GM18526 (cell line): ENCODE results near the gene OLFML1.

Experiments
- POLR2A ChIP-seq: IDR thresholded peaks from 3 replicates; pipeline ENCODE4 v1.6.1; 2011; ENCODE audit not compliant: insufficient read length; ENCODE audit errors: extremely low read depth

The OLFML1 gene

GRCh38 chr11:7492253-7492652, 6.9 kb downstream of the OLFML1 start:
- no peak for TF ChIP-seq POLR2A

GRCh38 chr11:7493670-7494069, 8.4 kb downstream of the OLFML1 start:
- TF ChIP-seq POLR2A, result no peak

GRCh38 chr11:7494086-7494745, 8.9 kb downstream of the OLFML1 start:
- no peak for TF ChIP-seq POLR2A

- TF ChIP-seq POLR2A, result no peak
These were observed 10.7 kb downstream of the OLFML1 start for GRCh38 chr11:7495882-7496551.

- TF ChIP-seq POLR2A, result no peak
These were observed 12.9 kb downstream of the OLFML1 start for GRCh38 chr11:7498193-7498592.

GRCh38 chr11:7499081-7499480, 13.8 kb downstream of the OLFML1 start:
- TF ChIP-seq POLR2A, result no peak

- no peak for TF ChIP-seq POLR2A
These were observed 14.9 kb downstream of the OLFML1 start for GRCh38 chr11:7500251-7500650.

GRCh38 chr11:7501251-7501650, 15.9 kb downstream of the OLFML1 start:
- TF ChIP-seq POLR2A, result no peak

- no peak for TF ChIP-seq POLR2A
These were observed 16.6 kb downstream of the OLFML1 start for GRCh38 chr11:7501894-7502293.

GRCh38 chr11:7506243-7506642, 20.9 kb downstream of the OLFML1 start:
- no peak for TF ChIP-seq POLR2A

GRCh38 chr11:7508087-7508486, 22.8 kb downstream of the OLFML1 start:
- no peak for TF ChIP-seq POLR2A

- TF ChIP-seq POLR2A, result no peak
These were observed 24.7 kb downstream of the OLFML1 start for GRCh38 chr11:7509966-7510365.

GRCh38 chr11:7511401-7511800, 26.1 kb downstream of the OLFML1 start:
- no peak for TF ChIP-seq POLR2A

- TF ChIP-seq POLR2A, result peak; percentile 41
These were observed 27.4 kb downstream of the OLFML1 start for GRCh38 chr11:7512525-7513233.

- peak; percentile 61 for TF ChIP-seq POLR2A
These were observed 28.2 kb downstream of the OLFML1 start, which contains the start of gene PPFIBP2 for GRCh38 chr11:7513234-7514098. Gene PPFIBP2, plus strand, starts transcription at chr11:7513999. Its CDS starts 35,477 bp downstream, at chr11:7549476.

GRCh38 chr11:7514099-7514591, 28.8 kb downstream of the OLFML1 start:
- TF ChIP-seq POLR2A, result no peak

- no peak for TF ChIP-seq POLR2A
These were observed 30.2 kb downstream of the OLFML1 start for GRCh38 chr11:7515447-7515886.
